Dermis blood vessel endothelial cell (primary cell): Measurements from ENCODE around the gene ERH. TPM values are rescaled to one million over a fixed set of nuclear protein-coding genes. Genes with fewer than 3 reads are reported as not detected.

Source experiments
- total RNA-seq: library from RNA; depleted of rRNA; stranded (reverse); fragments of >200 nt; gene quantifications from 2 replicates; pipeline ENCODE4 v1.2.3, GENCODE V29; 2014

The ERH gene
- total RNA-seq, 1 donor from 2014 or later, result 124 TPM

Other genes with a start within 250 kb of the ERH start
- gene DCAF5, start 245.2 kb downstream of the ERH start, total RNA-seq, result 13.6 and 17.4 TPM in 2 replicates
- gene EXD2, start 206.8 kb downstream of the ERH start, total RNA-seq, result 32.0 and 33.3 TPM in 2 replicates
- 0.17 and 0.19 TPM in 2 replicates for gene GALNT16, start 138.1 kb downstream of the ERH start, total RNA-seq
- gene SLC39A9, start 393 bp upstream of the ERH start, total RNA-seq, result 125 and 156 TPM in 2 replicates
- gene PLEKHD1, start 86.4 kb upstream of the ERH start, total RNA-seq, result under 0.01 TPM in 1 of 2 replicates, not detected in the other
- gene CCDC177, start 176.6 kb upstream of the ERH start, total RNA-seq, result not detected in 2 replicates
- gene SUSD6, start 213.3 kb upstream of the ERH start, total RNA-seq, result 15.5 and 19.6 TPM in 2 replicates